HG02610 (cell line): ENCODE data around the gene ZSCAN26.
"Not testable (repeated sequence)": the region's sequence is repeated elsewhere in the genome, so short reads cannot be mapped to it uniquely, and the experiment has no call there.

Experiments
- ATAC-seq: cut with Tn5 transposase; IDR thresholded peaks from one replicate; pipeline ENCODE4 v1.9.1; 2021; ENCODE audit warnings: mild to moderate bottlenecking, moderate library complexity; ENCODE audit not compliant: unreplicated experiment

Gene ZSCAN26

GRCh38 chr6:28315628-28316027, 48.7 kb downstream of the ZSCAN26 start:
- no peak for ATAC-seq

GRCh38 chr6:28317866-28318265, 50.9 kb downstream of the ZSCAN26 start:
- ATAC-seq: not testable (repeated sequence)

GRCh38 chr6:28322661-28323060, 55.7 kb downstream of the ZSCAN26 start:
- no peak for ATAC-seq

DNA sequence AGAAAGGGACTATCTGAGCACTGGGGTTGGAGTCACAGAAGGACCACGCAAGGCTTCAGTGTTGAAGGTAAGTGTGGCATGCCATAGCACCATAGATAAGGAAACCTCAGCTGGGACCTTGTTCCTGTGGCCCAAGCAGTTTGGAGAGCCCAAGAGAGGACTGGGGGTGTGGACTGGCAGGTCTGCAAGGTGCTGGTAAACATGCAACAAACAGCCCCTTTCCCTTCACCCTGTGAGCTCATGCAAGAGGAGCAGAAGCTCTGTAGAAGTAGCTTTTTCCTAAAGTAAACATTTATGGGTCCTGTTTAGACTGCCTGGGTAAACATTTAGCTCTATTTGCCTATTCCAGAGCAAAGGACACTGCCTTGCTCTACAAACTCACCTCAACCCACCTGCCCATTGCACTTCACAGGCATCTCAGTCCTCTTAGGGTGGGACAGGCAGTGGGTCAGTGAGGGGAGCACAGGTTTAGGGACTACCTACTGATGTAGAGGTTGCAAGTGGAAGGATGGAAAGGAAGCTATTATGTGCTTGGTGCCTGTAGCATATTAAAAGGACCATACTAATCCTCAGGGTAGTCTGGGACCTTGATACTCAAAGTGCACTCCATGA, 57.0 kb downstream of the ZSCAN26 start:
- no peak for ATAC-seq

DNA sequence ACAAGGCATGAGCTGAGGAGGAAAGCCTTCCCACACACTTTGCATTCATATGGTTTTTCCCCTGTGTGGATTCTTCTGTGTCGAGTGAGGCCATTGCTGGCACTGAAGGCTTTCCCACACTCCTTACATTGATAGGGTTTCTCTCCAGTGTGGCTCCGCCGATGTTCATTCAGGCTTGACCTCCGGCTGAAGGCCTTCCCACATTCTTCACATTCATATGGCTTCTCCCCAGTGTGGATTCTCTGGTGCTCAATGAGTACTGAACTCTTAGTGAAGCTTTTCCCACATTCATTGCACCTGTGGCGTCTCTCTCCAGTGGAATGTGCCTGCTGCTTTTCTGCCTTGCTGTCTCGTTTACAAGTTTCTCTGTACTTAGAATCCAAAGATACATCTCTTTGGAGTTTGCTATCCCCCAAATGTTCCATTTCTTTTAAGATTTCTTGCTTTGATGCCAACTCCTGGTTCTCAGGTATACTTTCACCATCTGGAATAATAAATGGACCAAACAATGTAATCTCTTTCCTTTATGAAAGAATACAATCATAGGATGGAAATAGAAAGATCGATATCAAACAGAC, 59.5 kb downstream of the ZSCAN26 start:
- ATAC-seq: no peak
